HEK293 (cell line): ENCODE measurements around the gene RPS6KA1.
A peak's percentile ranks its signal among the peaks of the same experiment; 100 is the strongest.

Experiments
- CTCF ChIA-PET: fragments of 350-600 bp; formaldehyde crosslinking; extraction: SDS; loops from one replicate; lab custom pipeline; 2021; ENCODE audit warnings: antibody characterized with exemption; lab: Yijun Ruan, JAX
- POLR2A ChIA-PET: fragments of 300-600 bp; formaldehyde crosslinking; extraction: SDS; loops from one replicate; lab custom pipeline; 2020; ENCODE audit warnings: antibody characterized with exemption, inconsistent platforms; lab: Yijun Ruan, JAX
- H3K27ac ChIP-seq: fragments of 200-500 bp; sonication (Bioruptor generic); 2 replicates; pipeline ENCODE4 v1.5.1; 2014; ENCODE audit warnings: low read depth, low read length, control low read depth, inconsistent platforms; ENCODE audit errors: extremely low read depth
- H3K36me3 ChIP-seq, 2 experiments: fragments of 200-500 bp in 1 of 2; sonication (Bioruptor generic) in 1 of 2; 1 replicate in 1 of 2; 2 replicates in 1 of 2; pipeline ENCODE4 v1.5.1; 2014 to 2017; ENCODE audit warnings: inconsistent platforms in 2 of 2, low read length in 2 of 2; ENCODE audit not compliant: control insufficient read depth in 2 of 2, insufficient read depth in 1 of 2
- H3K4me1 ChIP-seq: fragments of 200-500 bp; sonication (Bioruptor generic); 2 replicates; pipeline ENCODE4 v1.5.1; 2014; ENCODE audit warnings: mild to moderate bottlenecking, low read length, inconsistent platforms; ENCODE audit not compliant: control insufficient read depth, insufficient read depth
- H3K4me3 ChIP-seq: 2 replicates; pipeline ENCODE4 v1.5.1; 2011; ENCODE audit warnings: low read depth, mild to moderate bottlenecking, control low read depth, low read length, moderate library complexity
- H3K9me3 ChIP-seq: fragments of 200-500 bp; sonication (Bioruptor generic); 2 replicates; pipeline ENCODE4 v1.5.1; 2014; ENCODE audit warnings: low read depth, low read length, inconsistent platforms; ENCODE audit not compliant: control insufficient read depth, insufficient read depth
- GLI2 ChIP-seq: fragments of 450-650 bp; formaldehyde crosslinking; IDR thresholded peaks from 2 replicates; pipeline ENCODE4; 2017; ENCODE audit warnings: missing biosample characterization, missing genetic modification characterization, low read depth, borderline replicate concordance
- HOXD13 ChIP-seq: sonication (generic); formaldehyde crosslinking; IDR thresholded peaks from 2 replicates; pipeline ENCODE4 v1.8.0; 2022; ENCODE audit warnings: missing genetic modification reagents, borderline replicate concordance
- MYNN ChIP-seq: fragments of 450-650 bp; formaldehyde crosslinking; IDR thresholded peaks from 2 replicates; pipeline ENCODE4 v1.5.1; 2016; ENCODE audit warnings: missing biosample characterization, missing genetic modification characterization, borderline replicate concordance
- SCRT2 ChIP-seq: fragments of 450-650 bp; formaldehyde crosslinking; IDR thresholded peaks from 2 replicates; pipeline ENCODE4 v1.5.1; 2016; ENCODE audit warnings: missing biosample characterization, missing genetic modification characterization
- ZBTB6 ChIP-seq: fragments of 450-650 bp; formaldehyde crosslinking; IDR thresholded peaks from 2 replicates; pipeline ENCODE4 v1.5.1; 2017; ENCODE audit warnings: missing biosample characterization, missing genetic modification characterization
- ZEB2 ChIP-seq: fragments of 450-650 bp; formaldehyde crosslinking; IDR thresholded peaks from 2 replicates; pipeline ENCODE4 v1.5.1; 2016; ENCODE audit warnings: missing biosample characterization, missing genetic modification characterization
- ZFP37 ChIP-seq: fragments of 450-650 bp; formaldehyde crosslinking; IDR thresholded peaks from 2 replicates; pipeline ENCODE4 v1.5.1; 2016; ENCODE audit warnings: missing biosample characterization, missing genetic modification characterization
- ZFP69B ChIP-seq: fragments of 450-650 bp; formaldehyde crosslinking; IDR thresholded peaks from 2 replicates; pipeline ENCODE4 v1.5.1; 2016; ENCODE audit warnings: missing biosample characterization, missing genetic modification characterization
- ZIC2 ChIP-seq: fragments of 450-650 bp; formaldehyde crosslinking; IDR thresholded peaks from 2 replicates; pipeline ENCODE4 v1.5.1; 2016; ENCODE audit warnings: missing biosample characterization, missing genetic modification characterization
- ZNF10 ChIP-seq: fragments of 450-650 bp; formaldehyde crosslinking; IDR thresholded peaks from 2 replicates; pipeline ENCODE4 v1.5.1; 2017; ENCODE audit warnings: missing biosample characterization, missing genetic modification characterization
- ZNF19 ChIP-seq: fragments of 450-650 bp; formaldehyde crosslinking; IDR thresholded peaks from 2 replicates; pipeline ENCODE4; 2016; ENCODE audit warnings: missing biosample characterization, missing genetic modification characterization, low read depth
- ZNF211 ChIP-seq: fragments of 450-650 bp; formaldehyde crosslinking; IDR thresholded peaks from 2 replicates; pipeline ENCODE4 v1.5.1; 2016; ENCODE audit warnings: low read depth, missing biosample characterization, missing genetic modification characterization
- ZNF239 ChIP-seq: fragments of 450-650 bp; formaldehyde crosslinking; IDR thresholded peaks from 2 replicates; pipeline ENCODE4 v1.5.1; 2016; ENCODE audit warnings: missing biosample characterization, missing genetic modification characterization
- ZNF266 ChIP-seq: fragments of 450-650 bp; formaldehyde crosslinking; IDR thresholded peaks from 2 replicates; pipeline ENCODE4 v1.5.1; 2016; ENCODE audit warnings: missing biosample characterization, missing genetic modification characterization, low read depth
- ZNF280C ChIP-seq: fragments of 450-650 bp; formaldehyde crosslinking; IDR thresholded peaks from 2 replicates; pipeline ENCODE4 v1.5.1; 2016; ENCODE audit warnings: missing biosample characterization, missing genetic modification characterization
- ZNF354C ChIP-seq: fragments of 450-650 bp; formaldehyde crosslinking; IDR thresholded peaks from 2 replicates; pipeline ENCODE4 v1.5.1; 2016; ENCODE audit warnings: missing biosample characterization, missing genetic modification characterization, low read depth, borderline replicate concordance
- ZNF549 ChIP-seq: fragments of 450-650 bp; IDR thresholded peaks from 2 replicates; pipeline ENCODE4 v1.5.1; 2018; ENCODE audit warnings: missing biosample characterization, missing genetic modification characterization, mild to moderate bottlenecking, inconsistent platforms, moderate library complexity
- ZNF654 ChIP-seq: fragments of 450-650 bp; formaldehyde crosslinking; IDR thresholded peaks from 2 replicates; pipeline ENCODE4 v1.5.1; 2016; ENCODE audit warnings: low read depth, missing biosample characterization, missing genetic modification characterization
- ZNF768 ChIP-seq: fragments of 450-650 bp; formaldehyde crosslinking; IDR thresholded peaks from 2 replicates; pipeline ENCODE4 v1.5.1; 2018; ENCODE audit warnings: missing biosample characterization, mild to moderate bottlenecking, missing genetic modification characterization
- ZSCAN16 ChIP-seq: fragments of 450-650 bp; formaldehyde crosslinking; IDR thresholded peaks from 2 replicates; pipeline ENCODE4 v1.5.1; 2016; ENCODE audit warnings: missing biosample characterization, missing genetic modification characterization
- TF ChIP-seq, protein P1 (sequence below): fragments of 450-650 bp; formaldehyde crosslinking; IDR thresholded peaks from 2 replicates; pipeline ENCODE4 v1.5.1; 2016; ENCODE audit warnings: missing biosample characterization, missing genetic modification characterization

The RPS6KA1 gene

GRCh38 chr1:26574719-26575251 is 45.2 kb downstream of the RPS6KA1 start:
- ChIA-PET CTCF (interaction anchor here (0.6 kb wide), 1 partner anchor 422 kb away, joined by 3 read pairs; no protein-coding TSS in a partner anchor), POLR2A (no interaction called here)
- no peaks in the 10 kb centered on the region for H3K9me3 ChIP-seq
- TF ChIP-seq HOXD13 (CRISPR knock-in tag) (no peak), ZIC2 (tag by site-specific recombination) (peak; percentile 90)
- no peak overlapping the region for H3K27ac ChIP-seq
- peaks cover 0 to 54% of the 10 kb centered on the region in 2 experiments; a peak in 1 of 3 replicates for H3K36me3 ChIP-seq
- H3K4me1 ChIP-seq, result no peaks in the 10 kb centered on the region
- H3K4me3 ChIP-seq, result no peak overlapping the region

DNA sequence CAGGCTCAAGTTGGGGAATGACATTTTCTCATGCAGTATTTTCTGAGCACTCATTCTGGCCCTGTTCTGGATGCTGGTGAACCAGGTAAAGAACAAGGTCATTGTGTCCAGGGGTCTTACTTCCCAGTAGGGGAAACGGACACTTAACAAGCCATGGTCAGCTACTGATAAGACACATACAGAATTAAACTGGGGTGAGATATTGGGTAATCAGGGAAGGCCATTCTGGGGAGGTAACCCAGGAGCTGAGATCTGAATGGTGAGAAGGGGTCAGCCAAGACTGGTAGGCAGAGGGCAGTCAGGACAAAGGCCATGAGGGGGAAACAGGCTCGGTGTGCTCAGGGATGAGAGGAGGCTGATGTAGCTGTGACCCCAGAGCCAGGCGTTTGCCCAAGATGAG is 45.8 kb downstream of the RPS6KA1 start:
- Histone ChIP-seq H3K4me3 (no peak overlapping the region), H3K27ac (no peak overlapping the region), H3K4me1 (no peaks in the 10 kb centered on the region), H3K36me3 (peaks cover 0 to 48% of the 10 kb centered on the region in 2 experiments; a peak in 1 of 3 replicates), H3K9me3 (no peaks in the 10 kb centered on the region)
- CTCF ChIA-PET, result interaction anchor here (0.6 to 0.7 kb wide), 2 partner anchors 48 to 422 kb away, joined by 3 read pairs; no protein-coding TSS in a partner anchor
- TF ChIP-seq ZNF354C (no peak), ZNF266 (tag by site-specific recombination) (no peak)
- TF ChIP-seq, all 188 proteins: peak for 0
- POLR2A ChIA-PET, result no interaction called here

GRCh38 chr1:26578167-26578566 is 48.6 kb downstream of the RPS6KA1 start:
- POLR2A ChIA-PET, result interaction anchor here (0.6 kb wide), 1 partner anchor 20 kb away, joined by 4 read pairs; no protein-coding TSS in a partner anchor
- Histone ChIP-seq H3K27ac (no peak overlapping the region), H3K36me3 (peaks cover 0 to 24% of the 10 kb centered on the region in 2 experiments; a peak in 1 of 3 replicates), H3K4me1 (no peaks in the 10 kb centered on the region), H3K9me3 (no peaks in the 10 kb centered on the region), H3K4me3 (no peak overlapping the region)
- CTCF ChIA-PET, result interaction anchor here (0.5 to 1.0 kb wide), 3 partner anchors 10 to 40 kb away, joined by 3 to 5 read pairs (median 3); no protein-coding TSS in a partner anchor
- TF ChIP-seq ZNF549 (tag by site-specific recombination), result no peak
- no peak for TF ChIP-seq ZBTB6 (tag by site-specific recombination)
- TF ChIP-seq ZNF239 (tag by site-specific recombination), result no peak
- no peak for TF ChIP-seq ZNF654 (tag by site-specific recombination)
- TF ChIP-seq ZNF10 (tag by site-specific recombination), result no peak
- no peak for TF ChIP-seq ZIC2 (tag by site-specific recombination)
- TF ChIP-seq, protein P1, sequence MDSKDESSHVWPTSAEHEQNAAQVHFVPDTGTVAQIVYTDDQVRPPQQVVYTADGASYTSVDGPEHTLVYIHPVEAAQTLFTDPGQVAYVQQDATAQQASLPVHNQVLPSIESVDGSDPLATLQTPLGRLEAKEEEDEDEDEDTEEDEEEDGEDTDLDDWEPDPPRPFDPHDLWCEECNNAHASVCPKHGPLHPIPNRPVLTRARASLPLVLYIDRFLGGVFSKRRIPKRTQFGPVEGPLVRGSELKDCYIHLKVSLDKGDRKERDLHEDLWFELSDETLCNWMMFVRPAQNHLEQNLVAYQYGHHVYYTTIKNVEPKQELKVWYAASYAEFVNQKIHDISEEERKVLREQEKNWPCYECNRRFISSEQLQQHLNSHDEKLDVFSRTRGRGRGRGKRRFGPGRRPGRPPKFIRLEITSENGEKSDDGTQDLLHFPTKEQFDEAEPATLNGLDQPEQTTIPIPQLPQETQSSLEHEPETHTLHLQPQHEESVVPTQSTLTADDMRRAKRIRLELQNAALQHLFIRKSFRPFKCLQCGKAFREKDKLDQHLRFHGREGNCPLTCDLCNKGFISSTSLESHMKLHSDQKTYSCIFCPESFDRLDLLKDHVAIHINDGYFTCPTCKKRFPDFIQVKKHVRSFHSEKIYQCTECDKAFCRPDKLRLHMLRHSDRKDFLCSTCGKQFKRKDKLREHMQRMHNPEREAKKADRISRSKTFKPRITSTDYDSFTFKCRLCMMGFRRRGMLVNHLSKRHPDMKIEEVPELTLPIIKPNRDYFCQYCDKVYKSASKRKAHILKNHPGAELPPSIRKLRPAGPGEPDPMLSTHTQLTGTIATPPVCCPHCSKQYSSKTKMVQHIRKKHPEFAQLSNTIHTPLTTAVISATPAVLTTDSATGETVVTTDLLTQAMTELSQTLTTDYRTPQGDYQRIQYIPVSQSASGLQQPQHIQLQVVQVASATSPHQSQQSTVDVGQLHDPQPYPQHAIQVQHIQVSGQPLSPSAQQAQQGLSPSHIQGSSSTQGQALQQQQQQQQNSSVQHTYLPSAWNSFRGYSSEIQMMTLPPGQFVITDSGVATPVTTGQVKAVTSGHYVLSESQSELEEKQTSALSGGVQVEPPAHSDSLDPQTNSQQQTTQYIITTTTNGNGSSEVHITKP (tag by site-specific recombination), result no peak
- TF ChIP-seq ZNF768 (tag by site-specific recombination), result no peak
- TF ChIP-seq ZNF211 (tag by site-specific recombination), result no peak
- TF ChIP-seq ZNF280C, result no peak
- no peak for TF ChIP-seq ZFP37 (tag by site-specific recombination)
- no peak for TF ChIP-seq ZNF19
- TF ChIP-seq ZSCAN16 (tag by site-specific recombination), result no peak
- TF ChIP-seq SCRT2 (tag by site-specific recombination), result no peak
- no peak for TF ChIP-seq MYNN
- no peak for TF ChIP-seq ZFP69B (tag by site-specific recombination)
- no peak for TF ChIP-seq GLI2 (tag by site-specific recombination)
- no peak for TF ChIP-seq ZEB2 (tag by site-specific recombination)
